Measurements from ENCODE around the gene CHAC2.

Gene CHAC2

DNA sequence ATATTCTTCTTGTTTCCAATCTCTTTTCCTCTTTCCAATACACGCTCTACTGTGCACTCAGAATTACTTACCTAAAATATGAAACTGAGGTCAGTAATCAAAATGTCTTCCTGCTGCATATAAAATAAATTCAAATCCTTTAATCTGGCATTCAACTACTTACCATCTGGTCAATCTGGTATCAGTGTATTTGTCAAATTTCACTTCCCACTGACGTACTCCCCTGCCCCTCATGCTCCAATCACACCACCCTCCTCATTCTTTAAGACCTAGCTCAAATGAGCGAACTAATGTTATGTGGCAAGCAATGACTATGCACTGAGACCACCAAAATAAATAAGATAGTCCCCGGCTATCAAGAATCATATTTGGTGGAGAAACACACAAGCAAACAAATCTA is 12.5 kb downstream of the CHAC2 start:
- DNase-seq: no peak

DNA sequence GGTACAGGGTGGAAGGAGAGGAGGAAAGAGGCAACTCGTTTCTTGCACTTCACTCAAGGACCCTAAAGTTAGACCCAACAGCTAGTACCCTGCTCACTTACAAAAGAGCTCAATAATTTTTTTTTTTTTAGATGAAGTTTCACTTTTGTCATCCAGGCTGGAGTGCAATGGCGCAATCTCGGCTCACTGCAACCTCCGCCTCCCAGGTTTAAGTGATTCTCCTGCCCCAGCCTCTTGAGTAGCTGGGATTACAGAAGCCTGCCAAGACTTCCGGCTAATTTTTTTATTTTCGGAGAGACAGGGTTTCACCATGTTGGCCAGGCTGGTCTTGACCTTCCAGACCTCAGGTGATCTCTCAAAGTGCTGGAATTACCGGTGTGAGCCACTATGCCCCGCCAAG is 15.1 kb downstream of the CHAC2 start:
- no peak for DNase-seq

- DNase-seq: no peak
Observed at GRCh38 chr2:53784436-53784835, 16.8 kb downstream of the CHAC2 start.

- no peak for DNase-seq
Observed at GRCh38 chr2:53785366-53785765, 17.8 kb downstream of the CHAC2 start.

DNA sequence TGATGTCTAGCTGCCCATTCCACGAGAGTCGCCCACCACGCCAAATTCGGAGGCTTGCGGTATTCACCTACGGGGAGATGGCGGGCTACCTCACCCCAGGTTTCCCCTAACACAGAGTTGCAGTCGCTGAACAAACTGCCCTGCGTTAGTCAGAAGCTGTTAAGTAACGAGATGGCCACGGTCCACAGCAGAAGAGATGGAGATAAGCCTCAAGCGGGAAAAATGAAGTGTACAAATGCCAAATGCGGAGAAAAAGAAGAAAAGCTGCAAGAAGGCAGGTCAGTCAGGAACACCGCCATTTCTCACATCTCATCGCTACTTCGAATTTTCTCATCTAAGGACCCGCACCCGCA is 18.7 kb downstream of the CHAC2 start:
- DNase-seq: peak; percentile 46

DNA sequence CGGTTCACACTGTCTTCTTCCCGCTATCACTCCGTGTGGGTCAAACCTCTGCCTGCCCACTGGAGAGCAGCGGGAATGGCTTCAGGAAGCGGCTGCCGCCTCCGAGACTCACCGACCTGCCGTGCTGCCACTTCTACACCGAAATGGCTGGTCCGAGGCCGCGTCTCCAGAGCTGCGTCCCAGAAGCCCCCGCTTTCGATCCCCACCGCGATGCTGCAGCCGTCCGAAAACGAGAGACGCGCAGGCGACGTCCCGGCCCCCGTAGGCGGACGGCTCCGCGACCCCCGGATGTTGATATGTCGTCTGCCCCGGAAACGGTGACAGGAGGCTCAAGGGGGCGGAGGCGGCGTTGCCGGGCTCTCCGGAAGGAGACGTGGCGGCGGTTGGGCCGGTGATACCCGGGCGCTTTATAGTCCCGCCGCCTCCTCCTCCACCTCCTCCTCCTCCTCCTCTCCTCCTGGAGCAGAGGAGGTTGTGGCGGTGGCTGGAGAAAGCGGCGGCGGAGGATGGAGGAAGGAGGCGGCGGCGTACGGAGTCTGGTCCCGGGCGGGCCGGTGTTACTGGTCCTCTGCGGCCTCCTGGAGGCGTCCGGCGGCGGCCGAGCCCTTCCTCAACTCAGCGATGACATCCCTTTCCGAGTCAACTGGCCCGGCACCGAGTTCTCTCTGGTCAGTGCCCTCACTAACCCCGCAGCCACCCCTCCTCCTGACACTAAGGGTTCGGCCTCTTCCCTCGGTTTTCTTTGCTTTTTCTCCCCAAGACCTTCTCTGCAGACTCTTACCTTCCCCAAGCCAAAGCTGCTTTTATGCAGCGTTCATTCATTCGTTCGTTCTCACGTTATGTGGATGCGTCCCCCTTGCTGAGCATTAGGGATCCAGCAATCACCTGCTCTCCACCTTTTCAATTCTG is 19.4 kb downstream of the CHAC2 start, which contains the start of the genes ASB3 and ERLEC1:
Gene ASB3, minus strand, starts transcription at position 249 of the 909 bp plus-strand sequence. CDS start 21,381 bp downstream, outside the sequence.
Gene ERLEC1, plus strand, starts transcription at position 340 of the 909 bp plus-strand sequence. Its CDS starts 167 bp downstream, at position 507.
- DNase-seq: peak; percentile 90

- DNase-seq: peak; percentile 25
Observed at GRCh38 chr2:53787614-53788289, 20.1 kb downstream of the CHAC2 start.

GRCh38 chr2:53793261-53793660 is 25.7 kb downstream of the CHAC2 start:
- no peak for DNase-seq

DNA sequence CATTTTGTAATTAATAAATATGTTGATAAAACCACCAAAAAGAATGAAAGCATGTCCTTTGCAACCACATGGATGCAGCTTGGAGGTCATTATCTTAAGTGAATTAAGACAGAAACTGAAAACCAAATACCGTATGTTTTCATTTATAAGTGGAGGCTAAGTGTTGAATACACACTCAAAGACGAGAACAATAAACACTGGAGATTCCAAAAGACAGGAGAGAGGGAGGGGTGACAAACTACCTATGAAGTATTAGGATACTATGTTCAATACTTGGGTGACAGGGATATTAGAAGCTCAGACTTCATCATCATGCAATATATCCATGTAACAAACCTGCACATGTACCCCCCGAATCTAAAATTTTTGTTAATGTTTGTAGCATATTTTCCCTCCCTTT is 26.2 kb downstream of the CHAC2 start:
- no peak for DNase-seq

- DNase-seq: no peak
Observed at GRCh38 chr2:53801547-53801946, 33.9 kb downstream of the CHAC2 start.

DNA sequence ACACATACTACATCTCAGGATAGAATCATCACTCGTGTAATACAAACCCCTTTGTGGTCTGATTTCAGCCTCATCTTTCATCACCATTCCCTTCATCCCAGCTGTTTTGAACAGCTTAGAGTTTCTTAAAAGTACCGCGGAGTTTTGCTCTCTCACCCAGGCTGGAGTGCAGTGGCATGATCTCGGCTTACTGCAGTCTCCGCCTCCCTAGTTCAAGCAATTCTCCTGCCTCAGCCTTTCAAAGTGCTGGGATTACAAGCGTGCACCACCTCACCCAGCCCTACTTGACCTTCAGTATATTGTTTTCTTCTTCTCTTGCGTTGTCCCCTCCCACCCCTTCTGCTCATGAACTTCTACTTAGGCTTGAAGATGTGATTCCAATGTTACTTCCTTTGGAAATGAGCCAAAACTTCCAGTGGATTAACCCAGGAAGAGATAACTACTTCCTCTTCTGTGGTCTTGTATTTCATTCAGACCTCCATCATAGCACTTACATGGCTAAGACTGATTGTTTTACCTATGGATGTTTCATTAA is 35.1 kb downstream of the CHAC2 start:
- DNase-seq: no peak

DNA sequence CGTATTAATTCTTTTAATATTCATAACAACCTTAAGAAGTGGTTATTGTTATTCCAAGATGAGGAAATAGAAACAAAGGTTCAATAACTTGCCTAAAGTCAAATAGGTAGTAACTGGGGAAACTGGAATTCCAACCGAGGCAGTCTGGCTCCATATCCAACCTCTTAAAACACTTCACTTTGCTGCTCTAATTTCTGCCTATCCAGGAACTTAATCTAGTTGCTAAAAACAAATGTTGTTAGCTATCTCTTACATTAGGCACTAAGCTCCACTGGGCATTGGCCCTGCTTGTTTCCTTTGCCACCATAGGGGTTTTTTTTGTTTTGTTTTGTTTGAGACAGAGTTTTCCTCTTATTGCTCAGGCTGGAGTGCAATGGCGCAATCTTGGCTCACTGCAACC is 44.0 kb downstream of the CHAC2 start:
- no peak for DNase-seq

DNA sequence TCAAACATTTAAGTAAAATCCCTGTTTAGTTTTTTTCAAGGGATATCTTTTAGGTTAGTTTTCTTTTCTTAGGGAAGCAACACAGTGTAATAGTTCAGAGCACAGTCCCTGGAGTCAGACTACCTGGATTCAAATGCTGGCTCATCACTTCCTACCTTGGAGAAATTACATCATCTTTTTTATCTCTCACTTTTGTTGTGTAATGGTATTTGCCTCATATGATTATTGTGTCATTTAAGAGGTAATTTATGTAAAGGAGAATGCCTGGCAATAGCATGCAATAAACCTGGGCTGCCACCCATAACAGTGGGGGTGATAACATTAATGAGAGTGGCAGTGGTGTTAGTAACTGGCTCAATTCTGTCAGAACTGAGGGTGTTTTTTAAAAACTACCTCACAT is 45.5 kb downstream of the CHAC2 start:
- no peak for DNase-seq

DNA sequence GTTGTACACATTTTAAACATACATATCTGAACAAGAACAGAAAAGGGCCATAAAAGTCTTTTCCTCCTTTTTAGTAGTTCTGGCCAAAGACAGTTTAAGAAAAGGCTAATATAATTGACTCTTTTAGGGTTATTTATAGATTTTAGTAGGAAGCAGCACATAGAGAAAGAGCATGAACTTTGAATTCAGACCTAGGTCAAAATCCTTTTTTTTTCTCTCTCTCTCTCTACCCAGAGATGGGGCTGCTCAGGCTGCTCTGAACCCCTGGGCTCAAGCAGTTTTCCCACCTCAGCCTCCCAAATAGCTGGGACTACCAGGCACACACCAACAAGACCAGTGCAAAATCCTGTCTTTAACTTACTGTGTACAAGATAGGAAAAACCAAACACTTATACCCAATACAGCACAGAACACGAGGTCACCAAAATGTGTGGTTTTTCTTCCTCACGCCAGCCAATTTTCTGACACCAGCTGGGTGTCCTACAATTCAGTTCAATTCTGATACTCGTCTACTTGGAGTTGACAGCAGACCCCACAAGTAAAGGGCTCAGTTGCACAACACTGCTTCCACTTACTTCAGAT is 51.3 kb downstream of the CHAC2 start:
- no peak for DNase-seq

DNA sequence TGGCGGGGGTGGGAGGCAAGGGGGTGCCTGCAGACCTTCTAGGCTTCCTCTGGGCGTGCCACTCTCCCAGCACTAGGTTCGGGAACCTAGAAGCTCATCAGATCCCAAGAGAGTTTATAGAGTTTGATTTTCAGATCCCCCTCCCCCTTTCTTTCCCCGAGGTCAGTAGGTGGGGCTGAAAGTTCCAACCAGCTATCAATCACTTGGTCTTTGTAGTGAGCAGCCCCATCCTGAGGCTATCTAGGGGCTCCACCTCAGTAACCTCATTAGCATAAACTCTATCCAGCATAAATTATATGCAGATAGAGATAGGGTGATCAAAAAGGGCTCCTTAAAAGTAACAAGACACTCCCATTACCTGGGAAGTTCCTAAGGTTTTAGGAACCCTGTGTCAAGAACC is 52.0 kb downstream of the CHAC2 start:
- DNase-seq: no peak

- no peak for DNase-seq
Observed at GRCh38 chr2:53820048-53820447, 52.4 kb downstream of the CHAC2 start.

GRCh38 chr2:53820711-53821110 is 53.1 kb downstream of the CHAC2 start:
- DNase-seq: no peak

GRCh38 chr2:53821810-53822209 is 54.2 kb downstream of the CHAC2 start:
- no peak for DNase-seq

DNA sequence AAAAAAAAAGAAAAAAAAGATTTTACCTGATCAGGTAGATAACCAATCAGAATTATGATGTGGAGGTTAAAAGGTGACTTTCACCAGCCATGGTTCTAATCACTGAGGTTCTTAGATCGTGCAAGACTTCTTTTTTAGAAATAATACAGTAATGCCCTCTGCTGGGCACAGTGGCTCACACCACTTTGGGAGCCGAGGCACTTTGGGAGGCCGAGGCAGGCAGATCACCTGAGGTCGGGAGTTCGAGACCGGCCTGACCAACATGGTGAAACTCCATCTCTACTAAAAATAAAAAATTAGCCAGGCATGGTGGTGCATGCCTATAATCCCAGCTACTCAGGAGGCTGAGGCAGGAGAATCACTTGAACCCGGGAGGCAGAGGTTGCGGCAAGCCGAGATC is 56.0 kb downstream of the CHAC2 start:
- DNase-seq: peak; percentile 9
